Fibroblast of lung (primary cell): Measurements from ENCODE around the gene RCL1. TPM values are rescaled to one million over a fixed set of nuclear protein-coding genes. Genes with fewer than 3 reads are reported as not detected.

Experiments used
- DNase-seq, 2 donors: peaks; one replicate each; pipeline versions ENCODE4 v3.0.0 to v3.0.0-alpha.2; 2010; ENCODE audit warnings: low read depth in 2 of 2
- H2AFZ ChIP-seq: 2 replicates; pipeline ENCODE4 v1.5.1; 2012; ENCODE audit warnings: low read length, control low read depth, inconsistent platforms
- H3K27ac ChIP-seq: 2 replicates; pipeline ENCODE4 v1.5.1; 2011; ENCODE audit warnings: low read length, control low read depth; ENCODE audit not compliant: insufficient read depth
- H3K27me3 ChIP-seq: 2 replicates; pipeline ENCODE4 v1.5.1; 2011; ENCODE audit warnings: mild to moderate bottlenecking, low read length; ENCODE audit not compliant: control insufficient read depth, insufficient read depth
- H3K36me3 ChIP-seq: 2 replicates; pipeline ENCODE4 v1.5.1; 2011; ENCODE audit warnings: low read length; ENCODE audit not compliant: control insufficient read depth, insufficient read depth
- H3K4me1 ChIP-seq: 2 replicates; pipeline ENCODE4 v1.5.1; 2011; ENCODE audit warnings: low read length; ENCODE audit not compliant: control insufficient read depth, insufficient read depth; ENCODE audit errors: extremely low read depth
- H3K4me2 ChIP-seq: 2 replicates; pipeline ENCODE4 v1.5.1; 2011; ENCODE audit warnings: low read length, control low read depth; ENCODE audit not compliant: insufficient read depth; ENCODE audit errors: extremely low read depth
- H3K4me3 ChIP-seq, 4 experiments: fragments of 200-600 bp in 1 of 4; sonication (generic) in 1 of 4; replicated peaks in 1 of 4; 2 replicates each; pipeline ENCODE4 v1.5.1; 2011 to 2016; ENCODE audit warnings: low read length in 4 of 4, low read depth in 3 of 4, mild to moderate bottlenecking in 3 of 4, control low read depth in 2 of 4, inconsistent platforms in 1 of 4, mixed read lengths in 1 of 4; ENCODE audit not compliant: insufficient read depth in 1 of 4; ENCODE audit errors: control extremely low read depth in 1 of 4
- H3K79me2 ChIP-seq: 2 replicates; pipeline ENCODE4 v1.5.1; 2012; ENCODE audit warnings: mild to moderate bottlenecking, low read length, inconsistent platforms; ENCODE audit not compliant: control insufficient read depth, insufficient read depth
- H3K9ac ChIP-seq: 2 replicates; pipeline ENCODE4 v1.5.1; 2011; ENCODE audit warnings: mild to moderate bottlenecking, low read length, control low read depth; ENCODE audit not compliant: insufficient read depth
- H3K9me3 ChIP-seq: 2 replicates; pipeline ENCODE4 v1.5.1; 2012; ENCODE audit warnings: low read depth, low read length; ENCODE audit not compliant: control insufficient read depth, insufficient read depth
- H4K20me1 ChIP-seq: 2 replicates; pipeline ENCODE4 v1.5.1; 2011; ENCODE audit warnings: low read length; ENCODE audit not compliant: control insufficient read depth, insufficient read depth; ENCODE audit errors: extremely low read depth
- CTCF ChIP-seq, 2 donors: IDR thresholded peaks in 1 of 2; conservative IDR thresholded peaks in 1 of 2; 1 replicate in 1 of 2; 2 replicates in 1 of 2; pipeline ENCODE4 v1.5.1; 2011 to 2012; ENCODE audit warnings: low read length in 2 of 2, control low read depth in 1 of 2, inconsistent platforms in 1 of 2, low read depth in 1 of 2, mild to moderate bottlenecking in 1 of 2
- EZH2 ChIP-seq: IDR thresholded peaks from 2 replicates; pipeline ENCODE4 v1.5.1; 2012; ENCODE audit warnings: low read length, control low read depth, mild to moderate bottlenecking; ENCODE audit errors: missing control alignments
- polyA plus RNA-seq, 2 donors: library from polyadenylated mRNA; depleted of rRNA in 1 of 2; stranded (reverse) in 1 of 2; unstranded in 1 of 2; fragments of >200 nt; gene quantifications; 2 replicates each; pipeline ENCODE4 v1.2.1, GENCODE V29; 2011 to 2012; ENCODE audit warnings: missing spikeins in 1 of 2
- total RNA-seq: library from RNA; depleted of rRNA; stranded (reverse); fragments of >200 nt; gene quantifications from 2 replicates; pipeline ENCODE4 v1.2.1, GENCODE V29; 2014

Gene RCL1
- total and polyA plus RNA-seq, 2 donors (not counting 1 experiment from before 2014, with no cell fraction given), result 5.0 to 14.5 TPM

DNA sequence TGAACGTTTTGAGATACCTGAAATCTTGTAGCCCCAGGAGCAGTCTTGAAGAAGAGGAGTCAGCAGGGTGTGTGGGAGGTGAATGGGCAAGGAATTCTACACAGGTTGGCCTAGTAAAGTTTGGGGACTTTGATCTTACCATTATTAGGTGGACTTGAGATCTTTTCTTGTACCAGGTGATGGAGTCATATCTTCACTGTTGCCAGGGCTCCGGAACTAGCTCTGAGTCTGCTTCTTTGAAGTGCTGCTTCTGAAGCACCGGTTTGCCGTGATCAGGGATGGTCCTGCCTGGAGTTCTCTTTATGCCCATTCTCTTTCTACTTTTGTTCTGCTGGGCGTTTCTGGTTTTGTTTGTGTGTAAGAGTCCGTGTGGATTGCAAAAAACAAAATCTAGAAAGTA is 27.4 kb downstream of the RCL1 start:
- Histone ChIP-seq H4K20me1 (no peaks in the 10 kb centered on the region), H2AFZ (no peak overlapping the region), H3K79me2 (no peaks in the 10 kb centered on the region), H3K4me2 (no peak overlapping the region), H3K27ac (no peak overlapping the region), H3K4me3 (no peak overlapping the region), H3K9ac (no peak overlapping the region), H3K4me1 (no peaks in the 10 kb centered on the region), H3K27me3 (no peaks in the 10 kb centered on the region), H3K36me3 (no peaks in the 10 kb centered on the region), H3K9me3 (no peaks in the 10 kb centered on the region)
- no peak for DNase-seq
- TF ChIP-seq CTCF (conservative IDR thresholded peaks at IDR 0.05 in 1 of 2, IDR thresholded peaks at IDR 0.05 in 1 of 2; ENCODE audit: low read depth in 1 of 2, low read length in 2 of 2) (no peak), EZH2 (no peak)

DNA sequence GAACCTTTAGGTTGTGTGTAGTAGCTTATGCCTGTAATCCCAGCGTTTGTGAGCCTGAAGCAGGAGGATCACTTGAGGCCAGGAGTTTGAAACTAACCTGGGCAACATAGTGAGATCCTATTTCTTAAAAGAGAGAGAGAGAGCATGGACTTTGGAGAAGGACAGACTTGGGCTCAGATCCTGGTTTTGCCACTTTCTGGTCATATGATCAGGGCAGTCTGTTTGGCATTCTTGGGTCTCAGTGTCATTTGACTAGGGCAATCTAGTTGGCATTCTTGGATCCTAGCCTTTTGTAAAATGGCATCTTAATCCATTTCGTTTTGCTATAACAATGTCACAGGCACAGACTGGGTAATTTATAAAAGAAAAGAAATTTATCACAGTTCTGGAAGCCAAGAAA is 28.4 kb downstream of the RCL1 start:
- Histone ChIP-seq H3K4me2 (no peak overlapping the region), H3K79me2 (no peaks in the 10 kb centered on the region)

GRCh38 chr9:4822057-4822456 is 29.3 kb downstream of the RCL1 start:
- no peak for TF ChIP-seq EZH2
- TF ChIP-seq CTCF (conservative IDR thresholded peaks at IDR 0.05 in 1 of 2, IDR thresholded peaks at IDR 0.05 in 1 of 2; ENCODE audit: low read depth in 1 of 2, low read length in 2 of 2), result no peak
- H3K27me3 ChIP-seq, result no peaks in the 10 kb centered on the region
- no peak overlapping the region for H3K27ac ChIP-seq
- no peaks in the 10 kb centered on the region for H4K20me1 ChIP-seq
- no peaks in the 10 kb centered on the region for H3K9me3 ChIP-seq
- H3K36me3 ChIP-seq, result no peaks in the 10 kb centered on the region
- DNase-seq, result no peak
- H3K79me2 ChIP-seq, result no peaks in the 10 kb centered on the region
- H3K4me1 ChIP-seq, result no peaks in the 10 kb centered on the region
- no peak overlapping the region for H3K4me3 ChIP-seq
- H3K9ac ChIP-seq, result no peak overlapping the region
- H2AFZ ChIP-seq, result no peak overlapping the region
- H3K4me2 ChIP-seq, result no peak overlapping the region

More for the DNA sequence above, 28.4 kb downstream of the RCL1 start:
- no peaks in the 10 kb centered on the region for H3K27me3 ChIP-seq
- no peaks in the 10 kb centered on the region for H3K4me1 ChIP-seq
- TF ChIP-seq CTCF (conservative IDR thresholded peaks at IDR 0.05 in 1 of 2, IDR thresholded peaks at IDR 0.05 in 1 of 2; ENCODE audit: low read depth in 1 of 2, low read length in 2 of 2), result no peak
- TF ChIP-seq EZH2, result no peak
- H4K20me1 ChIP-seq, result no peaks in the 10 kb centered on the region
- H3K27ac ChIP-seq, result no peak overlapping the region
- no peak overlapping the region for H2AFZ ChIP-seq
- H3K9me3 ChIP-seq, result no peaks in the 10 kb centered on the region
- DNase-seq, result no peak
- no peak overlapping the region for H3K9ac ChIP-seq
- no peaks in the 10 kb centered on the region for H3K36me3 ChIP-seq
- H3K4me3 ChIP-seq, result no peak overlapping the region
